HG03558 (cell line): ENCODE results near the gene RIMS4.

ENCODE experiments used
- ATAC-seq: cut with Tn5 transposase; IDR thresholded peaks from one replicate; pipeline ENCODE4 v1.9.1; 2021; ENCODE audit warnings: moderate number of reproducible peaks; ENCODE audit not compliant: unreplicated experiment; ENCODE audit errors: extremely low read depth

The RIMS4 gene

DNA sequence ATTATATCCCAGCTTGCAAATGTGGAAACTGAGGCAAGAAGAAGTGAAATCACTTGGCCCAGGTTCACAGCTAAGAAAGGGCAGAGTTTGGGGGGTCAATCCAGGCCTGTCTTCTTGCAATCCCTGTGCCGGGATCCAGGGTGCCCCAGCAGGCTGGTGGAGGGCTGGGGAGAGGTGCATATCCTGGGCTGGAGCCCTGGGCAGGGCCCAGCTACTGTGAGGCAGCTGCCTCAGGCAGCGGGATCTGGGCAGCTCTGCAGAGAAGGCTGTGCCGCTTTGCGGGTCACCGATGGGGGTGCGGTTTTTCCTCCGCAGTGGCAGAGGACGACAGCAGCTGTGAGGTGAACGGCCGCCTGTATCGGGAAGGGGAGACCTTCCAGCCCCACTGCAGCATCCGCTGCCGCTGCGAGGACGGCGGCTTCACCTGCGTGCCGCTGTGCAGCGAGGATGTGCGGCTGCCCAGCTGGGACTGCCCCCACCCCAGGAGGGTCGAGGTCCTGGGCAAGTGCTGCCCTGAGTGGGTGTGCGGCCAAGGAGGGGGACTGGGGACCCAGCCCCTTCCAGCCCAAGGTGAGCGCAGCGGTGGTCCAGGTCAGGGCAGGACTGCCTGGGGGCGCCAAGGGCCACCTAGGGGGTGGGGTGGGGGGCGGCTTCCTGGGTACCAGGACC, 85.8 kb downstream of the RIMS4 start:
- no peak for ATAC-seq

DNA sequence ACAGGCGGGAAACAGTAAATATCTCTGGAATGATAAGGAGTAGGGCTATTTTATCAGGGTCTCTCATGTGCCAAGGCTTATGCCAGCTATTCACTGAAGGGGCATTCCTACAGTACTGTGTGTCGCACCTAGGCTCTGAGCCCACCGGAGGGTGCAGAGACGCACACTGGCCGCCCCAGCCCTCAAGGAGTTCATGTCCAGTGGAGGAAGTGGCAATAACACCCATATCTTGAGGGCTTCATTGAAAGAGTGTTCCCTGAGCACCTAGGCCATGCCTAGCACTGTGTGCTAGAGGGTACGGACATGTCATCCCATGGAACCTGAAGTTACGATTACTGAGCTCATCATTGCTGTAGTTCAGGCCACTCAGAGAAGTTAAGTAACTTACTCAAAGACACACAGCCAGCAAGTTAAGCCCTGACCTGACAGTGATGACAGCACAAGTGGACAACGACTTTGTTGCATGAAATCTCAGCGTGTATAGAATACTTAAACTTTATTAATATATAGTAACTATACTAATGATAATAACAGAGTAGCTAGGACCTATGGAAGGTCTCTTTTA, 86.5 kb downstream of the RIMS4 start:
- no peak for ATAC-seq

- ATAC-seq, result no peak
Observed at GRCh38 chr20:44723391-44723790, 87.0 kb downstream of the RIMS4 start.

GRCh38 chr20:44722990-44723389, 87.4 kb downstream of the RIMS4 start:
- no peak for ATAC-seq

GRCh38 chr20:44721785-44722054, 88.6 kb downstream of the RIMS4 start:
- ATAC-seq, result no peak

GRCh38 chr20:44720997-44721784, 89.2 kb downstream of the RIMS4 start:
- no peak for ATAC-seq

DNA sequence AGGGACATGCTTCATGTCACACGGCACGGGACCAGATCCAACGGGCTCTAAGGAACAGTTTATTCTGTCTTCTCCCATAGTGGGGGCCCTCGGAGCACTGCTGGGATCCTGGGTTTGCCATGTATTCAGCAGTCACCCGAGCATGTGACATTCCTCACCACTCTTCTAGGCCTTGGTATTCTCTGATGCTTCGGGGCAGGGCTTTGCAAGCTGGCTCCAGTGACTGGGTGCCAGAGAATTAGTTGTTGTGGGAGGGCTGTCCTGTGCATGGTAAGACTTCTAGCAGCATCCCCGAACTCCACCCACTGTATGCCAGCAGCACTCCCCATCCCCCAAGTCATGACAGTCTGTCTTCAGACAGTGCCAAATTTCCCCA, 89.7 kb downstream of the RIMS4 start:
- ATAC-seq, result no peak

DNA sequence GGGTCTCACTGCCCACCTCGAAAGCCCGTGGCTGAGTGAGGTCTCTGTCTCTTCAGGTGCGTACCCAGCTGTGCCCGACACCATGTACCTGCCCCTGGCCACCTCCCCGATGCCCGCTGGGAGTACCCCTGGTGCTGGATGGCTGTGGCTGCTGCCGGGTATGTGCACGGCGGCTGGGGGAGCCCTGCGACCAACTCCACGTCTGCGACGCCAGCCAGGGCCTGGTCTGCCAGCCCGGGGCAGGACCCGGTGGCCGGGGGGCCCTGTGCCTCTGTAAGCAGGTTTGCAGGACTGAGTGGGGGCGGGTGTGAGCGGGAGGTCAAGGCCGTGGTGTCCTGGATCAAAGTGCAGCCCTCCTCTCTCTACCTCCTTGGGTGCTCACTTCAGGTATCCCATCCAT, 90.5 kb downstream of the RIMS4 start:
- ATAC-seq, result no peak

DNA sequence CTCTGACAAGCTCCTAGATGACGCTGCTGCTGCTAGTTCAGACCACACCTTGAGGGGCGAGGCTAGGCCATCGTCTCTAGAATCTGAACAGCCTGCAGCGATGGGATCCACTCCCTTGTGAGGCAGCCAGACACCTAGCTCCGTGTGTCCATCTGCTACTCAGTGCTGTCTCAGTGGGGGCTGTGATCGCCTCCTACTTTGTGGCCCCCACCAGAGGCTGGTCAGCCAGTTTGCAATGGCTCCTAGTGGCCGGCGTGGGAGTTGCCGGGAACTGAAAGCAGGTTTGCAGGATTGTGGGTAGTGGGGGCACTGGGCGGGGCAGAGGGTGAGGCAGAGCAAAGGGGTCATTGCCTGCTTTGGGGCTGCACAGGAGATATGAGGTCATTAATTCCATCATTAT, 92.4 kb downstream of the RIMS4 start:
- no peak for ATAC-seq

DNA sequence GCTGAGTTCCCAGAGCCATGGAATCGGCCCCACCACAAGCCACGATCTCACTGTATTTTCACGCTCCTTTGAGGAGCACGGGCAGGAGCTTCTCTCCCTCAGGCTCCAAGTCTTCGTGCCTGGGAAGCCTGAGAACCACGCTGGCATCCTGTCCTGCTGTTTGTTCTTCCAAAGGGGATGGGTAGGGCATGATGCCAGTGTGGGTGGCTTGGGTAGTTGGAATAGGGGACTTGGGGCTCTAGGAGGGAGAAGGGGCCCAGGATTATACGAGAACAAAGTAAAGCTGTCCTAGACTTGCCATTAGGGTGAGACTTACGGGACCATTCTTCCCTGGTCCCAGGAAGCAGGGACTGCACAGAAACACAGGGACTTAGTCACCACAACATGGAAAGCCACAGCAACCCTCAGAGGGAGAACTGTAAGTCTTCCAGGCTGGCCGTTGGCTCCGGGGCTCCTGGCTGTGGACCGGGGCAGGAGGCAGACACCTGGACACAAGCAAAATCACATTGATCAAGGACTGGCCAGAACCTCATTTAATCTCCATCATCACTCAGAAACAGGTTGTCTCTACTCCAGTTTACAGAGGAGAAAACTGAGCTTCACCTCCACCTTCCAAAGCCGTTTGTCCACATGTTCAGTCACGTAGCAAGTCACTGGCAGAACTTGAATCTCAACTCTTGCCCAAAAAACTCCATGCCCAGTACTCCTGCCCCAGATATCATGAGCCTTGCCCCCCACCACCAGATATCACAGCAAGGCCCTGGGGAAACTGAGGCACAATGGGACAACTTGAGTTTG, 93.8 kb downstream of the RIMS4 start:
- no peak for ATAC-seq

DNA sequence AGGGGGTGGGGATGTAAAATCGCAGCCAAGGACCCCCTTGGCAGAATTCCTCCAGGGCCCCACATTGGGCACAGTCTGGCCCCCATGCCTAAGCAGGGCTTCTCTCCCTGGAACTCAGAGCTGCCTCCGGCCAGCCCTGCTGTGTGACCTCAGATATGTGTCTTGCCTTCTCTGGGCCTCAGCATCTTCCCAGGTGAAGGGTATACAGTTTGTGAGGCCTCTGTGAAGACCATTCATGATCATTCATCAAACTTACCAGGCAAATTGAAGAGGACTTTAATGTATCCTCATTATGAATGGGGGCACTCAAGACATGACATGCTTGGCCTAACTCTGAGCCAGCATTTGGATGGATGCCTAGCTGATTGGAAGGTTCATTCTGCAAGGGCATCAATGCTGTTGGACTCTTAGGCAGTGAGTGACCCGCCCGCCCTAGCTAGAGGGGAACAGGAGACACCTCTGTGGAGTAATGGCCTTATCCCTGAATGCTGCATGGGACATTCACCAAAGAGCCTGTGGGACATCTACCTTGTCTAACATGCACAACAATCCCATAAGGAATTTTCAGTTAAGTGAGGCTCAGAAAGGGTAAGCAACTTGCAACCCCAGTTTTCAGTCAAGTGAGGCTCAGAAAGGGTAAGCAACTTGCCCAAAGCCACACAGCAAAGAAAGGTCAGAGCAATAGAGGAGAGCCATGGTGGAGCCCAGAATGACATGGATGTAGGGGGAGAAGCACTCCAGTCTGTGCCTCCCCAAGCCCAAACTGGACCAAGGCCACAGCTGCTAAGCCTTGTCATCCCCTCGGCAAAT, 94.6 kb downstream of the RIMS4 start:
- no peak for ATAC-seq

GRCh38 chr20:44714701-44715498, 95.4 kb downstream of the RIMS4 start, which contains the start of gene CCN5:
TSS of gene CCN5 (plus strand) at chr20:44715369. CDS start at chr20:44715391, 22 bp downstream.
- ATAC-seq, result no peak

GRCh38 chr20:44714102-44714700, 96.1 kb downstream of the RIMS4 start:
- ATAC-seq, result no peak

DNA sequence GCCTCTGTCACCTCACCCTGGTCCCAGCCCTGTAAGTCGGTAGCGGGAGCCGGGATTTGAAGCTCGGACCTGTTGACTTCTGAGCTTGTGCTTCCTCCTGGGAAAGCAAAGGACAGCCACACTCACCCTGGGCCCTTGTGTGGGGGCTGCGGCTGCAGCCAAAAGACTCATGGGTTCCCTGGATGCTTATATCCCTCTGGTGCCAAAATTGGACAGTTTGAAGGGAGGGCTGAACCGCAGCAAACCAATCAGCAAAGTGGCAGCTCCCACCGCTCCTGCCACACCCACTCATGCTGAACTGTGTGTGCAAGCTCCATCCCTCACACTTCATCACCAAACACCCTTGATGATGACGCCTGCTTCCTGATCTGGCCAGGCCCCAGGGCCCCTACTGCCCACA, 99.1 kb downstream of the RIMS4 start:
- ATAC-seq, result no peak

GRCh38 chr20:44709797-44710196, 100.5 kb downstream of the RIMS4 start:
- no peak for ATAC-seq

- no peak for ATAC-seq
Observed at GRCh38 chr20:44709380-44709779, 101.0 kb downstream of the RIMS4 start.

DNA sequence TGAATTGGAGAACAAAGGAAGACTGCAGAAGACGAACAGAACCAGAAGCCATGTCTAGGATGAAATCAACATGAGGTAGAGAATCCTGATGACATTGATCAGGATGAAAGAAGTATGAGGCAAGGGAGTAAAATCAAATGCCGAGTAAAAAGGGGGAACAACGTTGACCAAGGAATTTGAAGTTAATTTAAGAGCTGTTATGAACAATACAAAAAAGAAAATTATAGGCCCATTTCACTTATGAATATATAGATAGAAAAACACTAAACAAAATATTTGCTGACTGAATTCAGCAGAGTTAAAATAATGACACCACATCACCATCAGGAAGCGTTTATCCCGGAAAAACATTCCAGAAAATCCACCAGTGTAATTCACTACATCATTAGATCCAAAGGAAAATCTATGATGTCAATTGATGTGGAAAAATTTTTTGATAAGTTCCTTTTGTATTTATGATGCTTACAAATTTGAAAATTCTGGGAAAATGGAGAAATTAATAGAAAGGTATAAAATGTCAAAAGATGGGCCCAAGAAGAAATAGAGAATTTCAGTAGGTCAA, 103.2 kb downstream of the RIMS4 start:
- no peak for ATAC-seq

GRCh38 chr20:44706301-44707017, 103.9 kb downstream of the RIMS4 start:
- ATAC-seq, result no peak
